Measurements from ENCODE around the gene ATG2B.

DNA sequence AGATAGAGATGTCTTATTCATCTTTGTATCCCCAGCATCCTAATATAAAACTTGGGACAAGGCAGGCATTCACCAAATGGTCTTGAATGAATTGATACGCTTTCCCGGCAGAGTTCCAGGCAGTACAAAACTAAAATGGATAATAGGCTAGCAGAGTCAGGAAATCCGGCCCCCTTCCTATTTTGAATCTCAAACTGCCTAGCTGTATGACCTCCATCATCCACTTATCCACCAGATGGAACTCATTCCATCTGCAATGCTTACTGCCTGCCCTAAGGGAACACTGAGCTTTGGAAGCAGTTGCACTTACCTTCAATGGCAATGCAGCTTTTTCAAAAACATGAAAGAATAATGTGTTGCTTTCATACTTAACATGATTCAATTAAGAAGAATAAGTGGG lies 63.7 kb downstream of the ATG2B start:
- TF ChIP-seq, protein P1, sequence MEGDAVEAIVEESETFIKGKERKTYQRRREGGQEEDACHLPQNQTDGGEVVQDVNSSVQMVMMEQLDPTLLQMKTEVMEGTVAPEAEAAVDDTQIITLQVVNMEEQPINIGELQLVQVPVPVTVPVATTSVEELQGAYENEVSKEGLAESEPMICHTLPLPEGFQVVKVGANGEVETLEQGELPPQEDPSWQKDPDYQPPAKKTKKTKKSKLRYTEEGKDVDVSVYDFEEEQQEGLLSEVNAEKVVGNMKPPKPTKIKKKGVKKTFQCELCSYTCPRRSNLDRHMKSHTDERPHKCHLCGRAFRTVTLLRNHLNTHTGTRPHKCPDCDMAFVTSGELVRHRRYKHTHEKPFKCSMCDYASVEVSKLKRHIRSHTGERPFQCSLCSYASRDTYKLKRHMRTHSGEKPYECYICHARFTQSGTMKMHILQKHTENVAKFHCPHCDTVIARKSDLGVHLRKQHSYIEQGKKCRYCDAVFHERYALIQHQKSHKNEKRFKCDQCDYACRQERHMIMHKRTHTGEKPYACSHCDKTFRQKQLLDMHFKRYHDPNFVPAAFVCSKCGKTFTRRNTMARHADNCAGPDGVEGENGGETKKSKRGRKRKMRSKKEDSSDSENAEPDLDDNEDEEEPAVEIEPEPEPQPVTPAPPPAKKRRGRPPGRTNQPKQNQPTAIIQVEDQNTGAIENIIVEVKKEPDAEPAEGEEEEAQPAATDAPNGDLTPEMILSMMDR (IDR thresholded peaks at IDR 0.05): no peak
- no peak for TF ChIP-seq POLR2A (IDR thresholded peaks at IDR 0.05)

Data from tibial nerve (tissue), 3 donors.